Uterus (tissue), 2 donors: ENCODE measurements around the gene RUNDC3A.

ENCODE experiments used
- CTCF ChIP-seq, 4 experiments: fragments of 200-600 bp in 2 of 4; fragments of 450-650 bp in 2 of 4; sonication (generic) in 2 of 4; IDR thresholded peaks; one replicate each; pipeline ENCODE4 v1.5.1; 2016 to 2019; ENCODE audit warnings: antibody characterized with exemption in 4 of 4, mild to moderate bottlenecking in 2 of 4, moderate library complexity in 1 of 4
- POLR2A ChIP-seq, 2 donors: fragments of 450-650 bp; IDR thresholded peaks; one replicate each; pipeline ENCODE4 v1.6.1; 2016; ENCODE audit warnings: antibody characterized with exemption in 2 of 2, mild to moderate bottlenecking in 1 of 2, moderate library complexity in 1 of 2

- no peak for TF ChIP-seq CTCF (IDR thresholded peaks at IDR 0.05)
- TF ChIP-seq POLR2A (IDR thresholded peaks at IDR 0.05), result no peak
Measured at GRCh38 chr17:44351961-44352827, 43.8 kb downstream of the RUNDC3A start.
